ENCODE data around the gene TECTA.
A peak's percentile ranks its signal among the peaks of the same experiment; 100 is the strongest.
"Not testable (repeated sequence)": the region's sequence is repeated elsewhere in the genome, so short reads cannot be mapped to it uniquely, and the experiment has no call there.

The TECTA gene

GRCh38 chr11:121095561-121095960 lies 5.5 kb upstream of the TECTA start:
- no peak for DNase-seq (ENCODE audit: low read depth)

- DNase-seq (ENCODE audit: low read depth) = no peak
Measured at GRCh38 chr11:121099364-121099763, 1.7 kb upstream of the TECTA start.

GRCh38 chr11:121099885-121100284 lies 1.2 kb upstream of the TECTA start:
- no peak for DNase-seq (ENCODE audit: low read depth)

- DNase-seq (ENCODE audit: low read depth) = no peak
Measured at GRCh38 chr11:121104312-121104762, 3.3 kb downstream of the TECTA start.

- DNase-seq (ENCODE audit: low read depth) = no peak
Measured at GRCh38 chr11:121105063-121105480, 4.0 kb downstream of the TECTA start.

- no peak for DNase-seq (ENCODE audit: low read depth)
Measured at GRCh38 chr11:121105481-121106195, 4.6 kb downstream of the TECTA start.

- no peak for DNase-seq (ENCODE audit: low read depth)
Measured at GRCh38 chr11:121106812-121107211, 5.8 kb downstream of the TECTA start.

- no peak for DNase-seq (ENCODE audit: low read depth)
Measured at GRCh38 chr11:121108413-121108812, 7.4 kb downstream of the TECTA start.

- DNase-seq (ENCODE audit: low read depth) = no peak
Measured at GRCh38 chr11:121109471-121109870, 8.4 kb downstream of the TECTA start.

GRCh38 chr11:121109916-121110586 lies 9.0 kb downstream of the TECTA start:
- no peak for DNase-seq (ENCODE audit: low read depth)

GRCh38 chr11:121110871-121111724 lies 10.1 kb downstream of the TECTA start:
- DNase-seq (ENCODE audit: low read depth) = no peak

- peak; percentile 4 for DNase-seq (ENCODE audit: low read depth)
Measured at GRCh38 chr11:121112498-121113455, 11.7 kb downstream of the TECTA start.

- no peak for DNase-seq (ENCODE audit: low read depth)
Measured at GRCh38 chr11:121113611-121114010, 12.6 kb downstream of the TECTA start.

- not testable (repeated sequence) for DNase-seq (ENCODE audit: low read depth)
Measured at GRCh38 chr11:121115024-121115423, 14.0 kb downstream of the TECTA start.

GRCh38 chr11:121117788-121118187 lies 16.7 kb downstream of the TECTA start:
- DNase-seq (ENCODE audit: low read depth) = no peak

- DNase-seq (ENCODE audit: low read depth) = no peak
Measured at GRCh38 chr11:121119440-121119839, 18.4 kb downstream of the TECTA start.

GRCh38 chr11:121122328-121122727 lies 21.3 kb downstream of the TECTA start:
- no peak for DNase-seq (ENCODE audit: low read depth)

- no peak for DNase-seq (ENCODE audit: low read depth)
Measured at GRCh38 chr11:121123496-121124069, 22.5 kb downstream of the TECTA start.

GRCh38 chr11:121127809-121128208 lies 26.8 kb downstream of the TECTA start:
- no peak for DNase-seq (ENCODE audit: low read depth)

GRCh38 chr11:121129362-121130340 lies 28.6 kb downstream of the TECTA start:
- no peak for DNase-seq (ENCODE audit: low read depth)
